Activated CD8-positive, alpha-beta memory T cell treated with anti-CD3 and anti-CD28 coated beads, Interleukin-2, amount 10 ng/mL, durations not matched to agents 7 days and 5 days (primary cell): Measurements from ENCODE around the gene PSG7. TPM values are rescaled to one million over a fixed set of nuclear protein-coding genes. Genes with fewer than 3 reads are reported as not detected.
"Not testable (repeated sequence)": the region's sequence is repeated elsewhere in the genome, so short reads cannot be mapped to it uniquely, and the experiment has no call there.

ENCODE experiments used
- ATAC-seq: fragments of 150-1000 bp; cut with Tn5 transposase; one replicate; pipeline ENCODE4 v1.10.0; 2021; ENCODE audit warnings: moderate library complexity
- CTCF ChIA-PET: fragments of 350-600 bp; sonication (Branson Sonifier 250); formaldehyde crosslinking; loops from one replicate; lab custom pipeline; 2021; ENCODE audit warnings: antibody characterized with exemption; lab: Charles Lee
- DNase-seq: peaks from one replicate; pipeline ENCODE4 v3.0.0-alpha.2; 2020
- H3K27ac Mint-ChIP-seq: one replicate; pipeline ENCODE4 v1.8.0; 2021; ENCODE audit warnings: mild to moderate bottlenecking, mixed read lengths
- H3K27me3 Mint-ChIP-seq: one replicate; pipeline ENCODE4 v1.8.0; 2021; ENCODE audit warnings: mixed read lengths
- H3K36me3 Mint-ChIP-seq: one replicate; pipeline ENCODE4 v1.8.0; 2021; ENCODE audit warnings: mild to moderate bottlenecking, mixed read lengths
- H3K4me1 Mint-ChIP-seq: one replicate; pipeline ENCODE4 v1.8.0; 2021; ENCODE audit warnings: mixed read lengths
- H3K4me3 Mint-ChIP-seq: one replicate; pipeline ENCODE4 v1.8.0; 2021; ENCODE audit warnings: mild to moderate bottlenecking, moderate library complexity, mixed read lengths
- H3K9me3 Mint-ChIP-seq: one replicate; pipeline ENCODE4 v1.8.0; 2022; ENCODE audit warnings: low read depth, mixed read lengths
- total RNA-seq, 2 experiments: library from RNA; stranded (reverse); gene quantifications; one replicate each; pipeline ENCODE4 v1.2.3, GENCODE V29; 2021

The PSG7 gene
- not detected for total RNA-seq

- CTCF ChIA-PET, H3K4me1 Mint-ChIP-seq, ATAC-seq: not testable (repeated sequence)
Measured at GRCh38 chr19:42937107-42937506, at the start of gene PSG7. TSS of gene PSG7 (minus strand) at chr19:42937207. CDS start at chr19:42937076, 131 bp downstream.

GRCh38 chr19:42985588-42985987, 48.6 kb upstream of the PSG7 start:
- Mint-ChIP-seq H3K27ac (no peak overlapping the region), H3K9me3 (peaks cover 2% of the 10 kb centered on the region), H3K4me1 (no peaks in the 10 kb centered on the region), H3K36me3 (no peaks in the 10 kb centered on the region), H3K4me3 (no peak overlapping the region), H3K27me3 (no peaks in the 10 kb centered on the region)
- ATAC-seq: no peak
- DNase-seq: no peak
- CTCF ChIA-PET: no interaction called here

More at GRCh38 chr19:42937107-42937506, at the start of gene PSG7:
- not testable (repeated sequence) for DNase-seq, H3K27ac Mint-ChIP-seq, H3K9me3 Mint-ChIP-seq, H3K27me3 Mint-ChIP-seq, H3K4me3 Mint-ChIP-seq, H3K36me3 Mint-ChIP-seq

- H3K27me3 Mint-ChIP-seq, H3K4me3 Mint-ChIP-seq, CTCF ChIA-PET, H3K36me3 Mint-ChIP-seq, H3K9me3 Mint-ChIP-seq, H3K4me1 Mint-ChIP-seq, DNase-seq, H3K27ac Mint-ChIP-seq, ATAC-seq: not testable (repeated sequence)
Measured at GRCh38 chr19:42982111-42982510, 45.1 kb upstream of the PSG7 start.

GRCh38 chr19:42971451-42971850, 34.4 kb upstream of the PSG7 start:
- CTCF ChIA-PET, H3K4me1 Mint-ChIP-seq, H3K36me3 Mint-ChIP-seq, H3K27ac Mint-ChIP-seq, H3K4me3 Mint-ChIP-seq, ATAC-seq, H3K27me3 Mint-ChIP-seq, H3K9me3 Mint-ChIP-seq, DNase-seq: not testable (repeated sequence)

GRCh38 chr19:42965176-42965575, 28.2 kb upstream of the PSG7 start:
- Mint-ChIP-seq H3K36me3 (no peaks in the 10 kb centered on the region), H3K27ac (no peak overlapping the region), H3K9me3 (peaks cover 2% of the 10 kb centered on the region), H3K27me3 (no peaks in the 10 kb centered on the region), H3K4me1 (no peaks in the 10 kb centered on the region), H3K4me3 (no peak overlapping the region)
- DNase-seq: no peak
- ATAC-seq: no peak
- CTCF ChIA-PET: no interaction called here

GRCh38 chr19:42961119-42961518, 24.1 kb upstream of the PSG7 start:
- DNase-seq (no peak), ATAC-seq (no peak)
- Mint-ChIP-seq H3K27ac (no peak overlapping the region), H3K4me1 (no peaks in the 10 kb centered on the region), H3K4me3 (no peak overlapping the region), H3K9me3 (peaks cover 2% of the 10 kb centered on the region), H3K36me3 (no peaks in the 10 kb centered on the region), H3K27me3 (no peaks in the 10 kb centered on the region)
- CTCF ChIA-PET: no interaction called here

GRCh38 chr19:42952126-42952525, 15.1 kb upstream of the PSG7 start:
- H3K4me3 Mint-ChIP-seq, H3K36me3 Mint-ChIP-seq, H3K27ac Mint-ChIP-seq, H3K4me1 Mint-ChIP-seq, H3K27me3 Mint-ChIP-seq, ATAC-seq, DNase-seq, CTCF ChIA-PET, H3K9me3 Mint-ChIP-seq: not testable (repeated sequence)

GRCh38 chr19:42951476-42951875, 14.5 kb upstream of the PSG7 start:
- CTCF ChIA-PET, DNase-seq, H3K27ac Mint-ChIP-seq, H3K27me3 Mint-ChIP-seq, H3K4me1 Mint-ChIP-seq, H3K9me3 Mint-ChIP-seq, ATAC-seq, H3K4me3 Mint-ChIP-seq, H3K36me3 Mint-ChIP-seq: not testable (repeated sequence)

- H3K9me3 Mint-ChIP-seq: no peaks in the 10 kb centered on the region
- ATAC-seq: no peak
- no peaks in the 10 kb centered on the region for H3K27me3 Mint-ChIP-seq
- H3K27ac Mint-ChIP-seq: no peak overlapping the region
- no peak for DNase-seq
- no peak overlapping the region for H3K4me3 Mint-ChIP-seq
- CTCF ChIA-PET: no interaction called here
- no peaks in the 10 kb centered on the region for H3K36me3 Mint-ChIP-seq
- H3K4me1 Mint-ChIP-seq: no peaks in the 10 kb centered on the region
Measured at GRCh38 chr19:42942187-42942789, 5.3 kb upstream of the PSG7 start.

- H3K27me3 Mint-ChIP-seq, H3K4me3 Mint-ChIP-seq, H3K27ac Mint-ChIP-seq, H3K36me3 Mint-ChIP-seq, ATAC-seq, DNase-seq, CTCF ChIA-PET, H3K9me3 Mint-ChIP-seq, H3K4me1 Mint-ChIP-seq: not testable (repeated sequence)
Measured at GRCh38 chr19:42934726-42935125, 2.3 kb downstream of the PSG7 start.

- H3K36me3 Mint-ChIP-seq, DNase-seq, H3K27ac Mint-ChIP-seq, ATAC-seq, H3K27me3 Mint-ChIP-seq, H3K4me1 Mint-ChIP-seq, CTCF ChIA-PET, H3K9me3 Mint-ChIP-seq, H3K4me3 Mint-ChIP-seq: not testable (repeated sequence)
Measured at GRCh38 chr19:42934183-42934582, 2.8 kb downstream of the PSG7 start.

GRCh38 chr19:42933412-42933811, 3.6 kb downstream of the PSG7 start:
- CTCF ChIA-PET, H3K27ac Mint-ChIP-seq, ATAC-seq, H3K9me3 Mint-ChIP-seq, H3K36me3 Mint-ChIP-seq, H3K4me3 Mint-ChIP-seq, H3K4me1 Mint-ChIP-seq, H3K27me3 Mint-ChIP-seq, DNase-seq: not testable (repeated sequence)

- H3K9me3 Mint-ChIP-seq: not testable (repeated sequence)
Measured at GRCh38 chr19:42932485-42933101, 4.4 kb downstream of the PSG7 start.

GRCh38 chr19:42930214-42930613, 6.8 kb downstream of the PSG7 start:
- ATAC-seq, H3K4me3 Mint-ChIP-seq, H3K36me3 Mint-ChIP-seq, H3K27ac Mint-ChIP-seq, H3K4me1 Mint-ChIP-seq, H3K9me3 Mint-ChIP-seq, CTCF ChIA-PET: not testable (repeated sequence)
- H3K27me3 Mint-ChIP-seq: peaks cover 10% of the 10 kb centered on the region
- DNase-seq: peak; percentile 47

More at GRCh38 chr19:42932485-42933101, 4.4 kb downstream of the PSG7 start:
- ATAC-seq, H3K27me3 Mint-ChIP-seq, H3K36me3 Mint-ChIP-seq, H3K4me3 Mint-ChIP-seq, DNase-seq, H3K4me1 Mint-ChIP-seq, H3K27ac Mint-ChIP-seq, CTCF ChIA-PET: not testable (repeated sequence)
